WI38 (cell line): Measurements from ENCODE around the gene PYDC1.
"Not testable (repeated sequence)": the region's sequence is repeated elsewhere in the genome, so short reads cannot be mapped to it uniquely, and the experiment has no call there.

Source experiments
- H3K4me3 ChIP-seq: 2 replicates; pipeline ENCODE4 v1.5.1; 2011; ENCODE audit warnings: low read depth, mild to moderate bottlenecking, control low read depth, low read length
- TF ChIP-seq, protein P1 (sequence below): IDR thresholded peaks from 2 replicates; pipeline ENCODE4 v1.5.1; 2012; ENCODE audit warnings: low read depth, mild to moderate bottlenecking, control low read depth, low read length

Gene PYDC1

DNA sequence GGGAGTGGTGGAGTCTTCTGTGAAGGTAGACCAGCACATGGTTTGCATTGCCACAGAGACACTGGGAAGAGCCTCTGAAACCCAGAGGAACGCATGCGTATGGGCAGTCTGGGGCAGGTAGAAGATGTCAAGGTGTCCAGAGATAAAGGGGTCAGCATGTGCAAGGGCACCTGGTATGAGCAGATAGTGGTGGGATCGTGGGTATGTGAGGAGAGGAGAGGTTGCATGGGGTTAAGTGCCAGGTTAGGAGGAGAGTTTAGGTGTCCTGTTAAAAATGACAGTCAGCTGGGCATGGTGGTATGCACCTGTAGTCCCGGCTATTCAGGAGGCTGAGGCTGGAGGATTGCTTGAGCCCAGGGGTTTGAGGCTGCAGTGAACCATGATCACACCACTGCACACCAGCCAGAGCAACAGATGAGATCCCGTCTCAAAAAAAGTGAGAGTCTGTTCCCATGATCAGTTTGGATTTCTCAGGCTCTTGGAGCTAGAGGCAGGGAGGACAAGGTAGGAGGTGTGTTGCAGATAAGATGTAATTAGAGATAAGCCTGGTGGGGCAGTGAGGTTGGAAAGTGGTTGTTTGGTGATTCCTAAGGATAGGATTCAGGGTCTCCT is 17.4 kb downstream of the PYDC1 start:
- TF ChIP-seq, protein P1, sequence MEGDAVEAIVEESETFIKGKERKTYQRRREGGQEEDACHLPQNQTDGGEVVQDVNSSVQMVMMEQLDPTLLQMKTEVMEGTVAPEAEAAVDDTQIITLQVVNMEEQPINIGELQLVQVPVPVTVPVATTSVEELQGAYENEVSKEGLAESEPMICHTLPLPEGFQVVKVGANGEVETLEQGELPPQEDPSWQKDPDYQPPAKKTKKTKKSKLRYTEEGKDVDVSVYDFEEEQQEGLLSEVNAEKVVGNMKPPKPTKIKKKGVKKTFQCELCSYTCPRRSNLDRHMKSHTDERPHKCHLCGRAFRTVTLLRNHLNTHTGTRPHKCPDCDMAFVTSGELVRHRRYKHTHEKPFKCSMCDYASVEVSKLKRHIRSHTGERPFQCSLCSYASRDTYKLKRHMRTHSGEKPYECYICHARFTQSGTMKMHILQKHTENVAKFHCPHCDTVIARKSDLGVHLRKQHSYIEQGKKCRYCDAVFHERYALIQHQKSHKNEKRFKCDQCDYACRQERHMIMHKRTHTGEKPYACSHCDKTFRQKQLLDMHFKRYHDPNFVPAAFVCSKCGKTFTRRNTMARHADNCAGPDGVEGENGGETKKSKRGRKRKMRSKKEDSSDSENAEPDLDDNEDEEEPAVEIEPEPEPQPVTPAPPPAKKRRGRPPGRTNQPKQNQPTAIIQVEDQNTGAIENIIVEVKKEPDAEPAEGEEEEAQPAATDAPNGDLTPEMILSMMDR: no peak
- no peak overlapping the region for H3K4me3 ChIP-seq

GRCh38 chr16:31198207-31198882 is 18.6 kb downstream of the PYDC1 start:
- TF ChIP-seq, protein P1: no peak
- no peak overlapping the region for H3K4me3 ChIP-seq

DNA sequence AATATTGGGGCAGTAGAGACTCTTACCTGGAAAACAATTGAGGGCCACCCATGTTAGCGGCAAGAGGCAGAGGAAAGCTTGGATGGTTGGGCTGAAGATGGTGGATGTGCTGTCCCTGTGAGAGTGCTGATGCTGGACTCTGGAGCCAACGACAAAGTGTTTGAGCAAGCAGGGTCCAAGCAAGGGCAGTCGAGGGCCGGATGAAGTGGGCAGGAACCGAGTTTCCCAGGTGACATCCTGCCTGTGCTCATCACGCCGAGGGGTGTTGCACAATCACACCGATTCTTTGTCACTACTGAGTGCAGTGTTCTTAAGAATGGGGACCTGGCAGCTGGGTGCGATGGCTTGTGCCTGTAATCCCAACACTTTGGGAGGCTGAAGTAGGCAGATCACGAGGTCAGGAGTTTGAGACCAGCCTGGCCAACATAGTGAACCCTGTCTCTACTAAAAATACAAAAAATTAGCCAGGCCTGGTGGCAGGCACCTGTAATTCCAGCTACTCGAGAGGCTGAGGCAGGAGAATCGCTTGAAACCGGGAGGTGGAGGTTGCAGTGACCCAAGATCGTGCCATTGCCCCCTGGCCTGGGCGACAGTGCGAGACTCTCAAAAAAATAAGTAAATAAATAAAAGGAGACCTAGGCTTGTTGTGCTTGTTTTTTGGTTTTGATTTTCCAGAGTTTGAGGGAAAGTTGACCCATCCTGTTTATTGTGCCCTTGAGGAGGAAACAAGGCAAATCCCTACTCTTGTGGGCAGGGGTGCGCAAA is 20.4 kb downstream of the PYDC1 start:
- no peak overlapping the region for H3K4me3 ChIP-seq
- TF ChIP-seq, protein P1: no peak

- H3K4me3 ChIP-seq: not testable (repeated sequence)
These were observed 21.1 kb downstream of the PYDC1 start for GRCh38 chr16:31195861-31196260.

GRCh38 chr16:31194898-31195297 is 22.0 kb downstream of the PYDC1 start:
- TF ChIP-seq, protein P1: no peak
- H3K4me3 ChIP-seq: no peak overlapping the region

- TF ChIP-seq, protein P1: no peak
- H3K4me3 ChIP-seq: no peak overlapping the region
These were observed 23.1 kb downstream of the PYDC1 start for GRCh38 chr16:31193874-31194273.

GRCh38 chr16:31192856-31193642 is 23.9 kb downstream of the PYDC1 start:
- TF ChIP-seq, protein P1: no peak
- no peak overlapping the region for H3K4me3 ChIP-seq
